Parathyroid adenoma (tissue), 2 donors: ENCODE measurements around the gene PGD.
A peak's percentile ranks its signal among the peaks of the same experiment; 100 is the strongest.

ENCODE experiments used
- H2AFZ ChIP-seq: fragments of 300-600 bp; sonication (generic); one replicate; pipeline ENCODE4 v1.7.0; 2017; ENCODE audit warnings: antibody characterized with exemption, mild to moderate bottlenecking
- H3K27ac ChIP-seq: fragments of 300-600 bp; sonication (generic); one replicate; pipeline ENCODE4 v1.7.0; 2017
- H3K27me3 ChIP-seq: fragments of 300-600 bp; sonication (generic); one replicate; pipeline ENCODE4 v1.7.0; 2017; ENCODE audit warnings: low read length; ENCODE audit not compliant: control insufficient read depth, insufficient read depth
- H3K36me3 ChIP-seq: fragments of 300-600 bp; sonication (generic); one replicate; pipeline ENCODE4 v1.7.0; 2017; ENCODE audit warnings: low read length; ENCODE audit not compliant: control insufficient read depth, insufficient read depth
- H3K4me1 ChIP-seq: fragments of 300-600 bp; sonication (generic); one replicate; pipeline ENCODE4 v1.7.0; 2017; ENCODE audit warnings: control low read depth
- H3K4me2 ChIP-seq: fragments of 300-600 bp; sonication (generic); one replicate; pipeline ENCODE4 v1.7.0; 2017; ENCODE audit warnings: low read length
- H3K4me3 ChIP-seq: fragments of 300-600 bp; sonication (generic); one replicate; pipeline ENCODE4 v1.7.0; 2017; ENCODE audit warnings: low read depth, low read length
- H3K79me2 ChIP-seq: fragments of 300-600 bp; sonication (generic); one replicate; pipeline ENCODE4 v1.7.0; 2017; ENCODE audit warnings: control low read depth
- H3K9ac ChIP-seq: fragments of 300-600 bp; sonication (generic); one replicate; pipeline ENCODE4 v1.7.0; 2017; ENCODE audit warnings: mild to moderate bottlenecking
- H3K9me3 ChIP-seq: fragments of 300-600 bp; sonication (generic); one replicate; pipeline ENCODE4 v1.7.0; 2017; ENCODE audit warnings: low read length; ENCODE audit not compliant: control insufficient read depth
- TF ChIP-seq, protein P1 (sequence below): fragments of 300-600 bp; sonication (generic); IDR thresholded peaks from one replicate; pipeline ENCODE4 v1.7.0; 2017; ENCODE audit warnings: antibody characterized with exemption, mild to moderate bottlenecking
- donor health status: primary hyperparathyroidism.

PGD gene

DNA sequence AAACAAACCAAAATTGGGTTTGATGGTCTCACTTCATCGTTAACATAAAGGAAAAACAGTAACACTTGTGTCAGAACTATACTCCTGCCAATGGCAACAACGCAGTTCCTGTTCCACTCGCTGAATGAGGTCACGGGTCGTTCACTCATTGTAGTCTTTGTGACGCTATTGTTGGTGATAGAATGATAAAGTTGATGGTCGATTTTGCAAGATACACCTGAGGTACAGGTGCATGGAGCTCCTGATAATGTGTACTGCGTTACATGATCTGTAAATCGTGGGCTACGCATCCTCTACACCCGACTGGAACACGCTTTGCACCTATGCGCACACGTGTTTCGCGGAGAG is 31.0 kb downstream of the PGD start:
- Histone ChIP-seq H3K36me3 (no peaks in the 10 kb centered on the region), H3K9me3 (no peaks in the 10 kb centered on the region), H3K79me2 (peaks cover 3% of the 10 kb centered on the region), H3K9ac (no peak overlapping the region), H2AFZ (peak overlapping the region; percentile 93), H3K4me3 (peak overlapping the region; percentile 95), H3K4me1 (no peaks in the 10 kb centered on the region), H3K4me2 (peak overlapping the region; percentile 94), H3K27ac (no peak overlapping the region), H3K27me3 (no peaks in the 10 kb centered on the region)
- TF ChIP-seq, protein P1, sequence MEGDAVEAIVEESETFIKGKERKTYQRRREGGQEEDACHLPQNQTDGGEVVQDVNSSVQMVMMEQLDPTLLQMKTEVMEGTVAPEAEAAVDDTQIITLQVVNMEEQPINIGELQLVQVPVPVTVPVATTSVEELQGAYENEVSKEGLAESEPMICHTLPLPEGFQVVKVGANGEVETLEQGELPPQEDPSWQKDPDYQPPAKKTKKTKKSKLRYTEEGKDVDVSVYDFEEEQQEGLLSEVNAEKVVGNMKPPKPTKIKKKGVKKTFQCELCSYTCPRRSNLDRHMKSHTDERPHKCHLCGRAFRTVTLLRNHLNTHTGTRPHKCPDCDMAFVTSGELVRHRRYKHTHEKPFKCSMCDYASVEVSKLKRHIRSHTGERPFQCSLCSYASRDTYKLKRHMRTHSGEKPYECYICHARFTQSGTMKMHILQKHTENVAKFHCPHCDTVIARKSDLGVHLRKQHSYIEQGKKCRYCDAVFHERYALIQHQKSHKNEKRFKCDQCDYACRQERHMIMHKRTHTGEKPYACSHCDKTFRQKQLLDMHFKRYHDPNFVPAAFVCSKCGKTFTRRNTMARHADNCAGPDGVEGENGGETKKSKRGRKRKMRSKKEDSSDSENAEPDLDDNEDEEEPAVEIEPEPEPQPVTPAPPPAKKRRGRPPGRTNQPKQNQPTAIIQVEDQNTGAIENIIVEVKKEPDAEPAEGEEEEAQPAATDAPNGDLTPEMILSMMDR: no peak

DNA sequence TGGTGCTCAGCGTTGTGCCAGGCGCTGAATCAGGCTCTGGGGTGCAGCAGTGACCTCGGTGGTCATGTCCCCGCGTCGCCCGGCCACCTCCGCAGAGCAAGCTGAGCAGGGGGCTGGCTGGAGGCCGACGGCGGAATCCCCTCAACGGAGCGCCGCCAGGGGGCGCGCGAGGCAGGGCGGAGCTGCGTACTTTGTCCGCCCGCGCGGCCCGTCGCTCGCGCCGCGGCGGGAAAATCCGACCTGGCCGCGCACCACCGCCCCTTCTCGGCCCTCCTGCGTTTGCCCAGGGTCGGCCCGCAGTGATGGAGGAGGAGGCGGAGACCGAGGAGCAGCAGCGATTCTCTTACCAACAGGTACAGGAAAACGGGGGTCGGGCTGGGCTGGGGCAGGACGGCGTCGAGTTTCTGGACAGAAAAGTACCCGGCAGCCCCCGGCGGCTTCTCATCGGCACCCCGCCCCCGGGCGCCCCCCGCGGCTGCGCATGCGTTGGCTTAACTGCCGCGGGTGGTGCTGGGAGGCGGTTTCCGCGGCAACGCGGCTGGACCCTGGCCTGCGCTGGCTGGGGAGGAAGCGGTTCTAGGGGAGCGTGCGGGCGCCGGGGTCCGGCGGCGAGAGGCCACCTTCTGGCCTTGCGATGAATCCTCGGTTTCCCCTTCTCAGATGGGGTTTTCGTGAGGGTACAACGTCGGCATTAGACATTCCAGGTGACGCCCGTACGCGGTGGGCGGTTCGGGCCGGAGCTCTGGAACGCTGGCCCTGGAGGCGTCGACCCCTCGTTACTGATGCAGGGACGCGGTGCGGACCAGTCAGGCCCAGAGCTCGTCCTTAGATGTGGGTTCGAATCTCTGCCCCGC is 31.6 kb downstream of the PGD start, which contains the start of gene CENPS:
Gene CENPS (plus strand): TSS at position 218 of the 854 bp plus-strand sequence. CDS start 85 bp downstream, at position 303.
- Histone ChIP-seq H3K4me1 (no peaks in the 10 kb centered on the region), H3K9ac (no peak within 1 kb of the TSS), H3K4me2 (peak within 1 kb of the TSS; percentile 94), H3K27me3 (no peaks in the 10 kb centered on the region), H3K9me3 (no peaks in the 10 kb centered on the region), H3K4me3 (peak within 1 kb of the TSS; percentile 95), H2AFZ (peak within 1 kb of the TSS; percentile 93), H3K36me3 (no peaks in the 10 kb centered on the region), H3K79me2 (peaks cover 3% of the 10 kb centered on the region), H3K27ac (peak within 1 kb of the TSS; percentile 27)
- TF ChIP-seq, protein P1: peak; percentile 92

DNA sequence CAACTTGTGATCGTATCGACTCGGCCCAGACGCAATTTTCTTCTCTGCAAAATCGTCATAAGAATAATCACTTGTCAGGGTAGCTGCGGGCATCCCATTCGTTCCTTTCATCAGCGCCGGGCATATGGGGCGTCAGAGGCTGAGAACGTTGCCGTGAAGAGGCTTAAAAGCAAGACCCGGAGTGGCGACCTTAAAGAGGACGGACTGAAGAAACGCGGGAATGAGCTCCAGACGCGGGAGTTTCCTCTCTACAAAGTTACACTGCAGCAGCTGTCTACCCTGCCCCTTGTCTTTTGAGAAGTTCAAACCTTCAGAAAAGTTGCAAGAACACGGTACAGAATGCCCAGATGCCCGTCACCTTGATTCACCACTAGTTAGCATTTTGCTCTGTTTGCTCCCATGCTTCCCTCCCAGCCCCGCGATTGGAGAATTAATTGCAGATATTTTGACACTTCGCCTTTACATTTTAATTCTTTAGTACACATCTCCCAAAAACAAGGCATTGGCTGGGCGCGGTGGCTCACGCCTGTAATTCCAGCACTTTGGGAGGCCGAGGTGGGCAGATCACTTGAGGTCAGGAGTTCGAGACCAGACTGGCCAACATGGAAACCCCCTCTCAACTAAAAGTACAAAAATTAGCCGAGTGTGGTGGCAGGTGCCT is 32.3 kb downstream of the PGD start:
- TF ChIP-seq, protein P1: no peak
- H2AFZ ChIP-seq: peak overlapping the region; percentile 93
- H3K27ac ChIP-seq: peak overlapping the region; percentile 27

DNA sequence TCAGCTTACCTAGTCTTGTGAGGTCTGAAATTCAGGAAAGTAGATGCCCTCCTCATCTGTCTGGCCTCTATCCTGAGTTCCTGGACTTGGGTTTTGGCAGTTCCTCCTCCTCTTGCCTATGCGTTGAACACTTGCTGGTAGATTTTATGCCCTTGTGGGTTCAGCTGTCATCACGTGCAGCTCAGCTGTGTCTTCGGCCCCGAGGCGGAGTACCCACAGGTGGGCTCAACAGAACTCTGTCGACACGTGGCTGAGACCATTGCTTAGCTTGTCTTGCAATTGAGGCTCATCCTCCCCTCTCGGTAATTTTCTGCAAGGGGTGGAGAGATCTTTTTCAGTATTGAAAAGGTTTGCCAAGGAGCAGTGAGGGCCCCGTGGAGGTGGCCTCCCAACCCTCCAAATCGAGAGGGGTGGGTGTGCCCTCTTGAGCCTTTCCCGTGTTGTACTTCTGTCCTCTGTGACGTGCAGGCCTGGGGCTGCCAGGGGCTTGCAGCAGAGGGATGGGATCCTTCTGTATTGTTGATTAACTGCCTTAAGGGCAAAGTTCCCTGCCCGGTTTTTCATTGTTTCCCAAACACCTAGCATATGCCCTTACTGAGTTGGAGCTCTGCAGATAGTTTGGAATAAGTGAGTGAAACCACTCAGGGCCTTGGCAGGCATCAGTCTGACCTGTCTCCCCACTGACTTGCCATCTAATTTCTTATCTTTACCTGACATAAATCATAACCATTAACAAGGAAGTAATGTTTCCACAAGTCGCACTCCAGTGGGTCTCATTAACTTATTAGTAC is 34.2 kb downstream of the PGD start:
- Histone ChIP-seq H3K4me1 (no peaks in the 10 kb centered on the region), H2AFZ (no peak overlapping the region), H3K27me3 (no peaks in the 10 kb centered on the region), H3K9me3 (no peaks in the 10 kb centered on the region), H3K4me3 (no peak overlapping the region), H3K79me2 (peaks cover 3% of the 10 kb centered on the region), H3K27ac (no peak overlapping the region), H3K36me3 (no peaks in the 10 kb centered on the region), H3K4me2 (no peak overlapping the region), H3K9ac (no peak overlapping the region)
- TF ChIP-seq, protein P1: no peak

More for the DNA sequence above, 32.3 kb downstream of the PGD start:
- no peaks in the 10 kb centered on the region for H3K36me3 ChIP-seq
- no peaks in the 10 kb centered on the region for H3K4me1 ChIP-seq
- H3K4me3 ChIP-seq: peak overlapping the region; percentile 95
- peak overlapping the region; percentile 94 for H3K4me2 ChIP-seq
- H3K27me3 ChIP-seq: no peaks in the 10 kb centered on the region
- H3K79me2 ChIP-seq: peaks cover 3% of the 10 kb centered on the region
- H3K9ac ChIP-seq: no peak overlapping the region
- H3K9me3 ChIP-seq: no peaks in the 10 kb centered on the region
